Panc1 (cell line): ENCODE data around the gene CCDC9.

Source experiments
- CTCF ChIP-seq: fragments of 450-650 bp; IDR thresholded peaks from 2 replicates; pipeline ENCODE4 v1.5.1; 2017; ENCODE audit warnings: mild to moderate bottlenecking
- POLR2AphosphoS5 ChIP-seq: IDR thresholded peaks from 2 replicates; pipeline ENCODE4 v1.6.1; 2012; ENCODE audit warnings: mild to moderate bottlenecking, low read depth, low read length, moderate library complexity
- SIN3A ChIP-seq: IDR thresholded peaks from 2 replicates; pipeline ENCODE4 v1.6.1; 2012; ENCODE audit warnings: low read depth, mild to moderate bottlenecking, low read length, moderate library complexity, borderline replicate concordance; ENCODE audit not compliant: insufficient read depth
- TF ChIP-seq, protein P1 (sequence below), 2 experiments: IDR thresholded peaks; 2 replicates each; pipeline ENCODE4 v1.6.1; 2011 to 2012; ENCODE audit warnings: low read depth in 2 of 2, control low read depth in 1 of 2, low read length in 1 of 2, mild to moderate bottlenecking in 1 of 2, moderate library complexity in 1 of 2; ENCODE audit not compliant: insufficient read depth in 1 of 2

- TF ChIP-seq CTCF (peak; percentile 87), POLR2AphosphoS5 (no peak), SIN3A (no peak)
- TF ChIP-seq, protein P1, sequence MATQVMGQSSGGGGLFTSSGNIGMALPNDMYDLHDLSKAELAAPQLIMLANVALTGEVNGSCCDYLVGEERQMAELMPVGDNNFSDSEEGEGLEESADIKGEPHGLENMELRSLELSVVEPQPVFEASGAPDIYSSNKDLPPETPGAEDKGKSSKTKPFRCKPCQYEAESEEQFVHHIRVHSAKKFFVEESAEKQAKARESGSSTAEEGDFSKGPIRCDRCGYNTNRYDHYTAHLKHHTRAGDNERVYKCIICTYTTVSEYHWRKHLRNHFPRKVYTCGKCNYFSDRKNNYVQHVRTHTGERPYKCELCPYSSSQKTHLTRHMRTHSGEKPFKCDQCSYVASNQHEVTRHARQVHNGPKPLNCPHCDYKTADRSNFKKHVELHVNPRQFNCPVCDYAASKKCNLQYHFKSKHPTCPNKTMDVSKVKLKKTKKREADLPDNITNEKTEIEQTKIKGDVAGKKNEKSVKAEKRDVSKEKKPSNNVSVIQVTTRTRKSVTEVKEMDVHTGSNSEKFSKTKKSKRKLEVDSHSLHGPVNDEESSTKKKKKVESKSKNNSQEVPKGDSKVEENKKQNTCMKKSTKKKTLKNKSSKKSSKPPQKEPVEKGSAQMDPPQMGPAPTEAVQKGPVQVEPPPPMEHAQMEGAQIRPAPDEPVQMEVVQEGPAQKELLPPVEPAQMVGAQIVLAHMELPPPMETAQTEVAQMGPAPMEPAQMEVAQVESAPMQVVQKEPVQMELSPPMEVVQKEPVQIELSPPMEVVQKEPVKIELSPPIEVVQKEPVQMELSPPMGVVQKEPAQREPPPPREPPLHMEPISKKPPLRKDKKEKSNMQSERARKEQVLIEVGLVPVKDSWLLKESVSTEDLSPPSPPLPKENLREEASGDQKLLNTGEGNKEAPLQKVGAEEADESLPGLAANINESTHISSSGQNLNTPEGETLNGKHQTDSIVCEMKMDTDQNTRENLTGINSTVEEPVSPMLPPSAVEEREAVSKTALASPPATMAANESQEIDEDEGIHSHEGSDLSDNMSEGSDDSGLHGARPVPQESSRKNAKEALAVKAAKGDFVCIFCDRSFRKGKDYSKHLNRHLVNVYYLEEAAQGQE (IDR thresholded peaks at IDR 0.05; ENCODE audit: insufficient read depth in 1 of 2, low read depth in 2 of 2, low read length in 1 of 2) = no peak
Observed at GRCh38 chr19:47284324-47284899, 28.1 kb downstream of the CCDC9 start.
